GM19239 (cell line): ENCODE measurements around the gene SLC32A1.

Experiments used
- DNase-seq: peaks from one replicate; pipeline ENCODE4 v3.0.0; 2011; ENCODE audit warnings: low spot score; ENCODE audit not compliant: insufficient read length
- FAIRE-seq: peaks from 2 replicates; lab custom pipeline; 2011; peaks lifted over from hg19 to GRCh38; lab: Jason Lieb, UNC

SLC32A1 gene

GRCh38 chr20:38724626-38725147 lies 401 bp downstream of the SLC32A1 start:
- FAIRE-seq (no peak), DNase-seq (no peak)

GRCh38 chr20:38725148-38725901 lies 1.0 kb downstream of the SLC32A1 start:
- DNase-seq: peak; percentile 44
- no peak for FAIRE-seq

DNA sequence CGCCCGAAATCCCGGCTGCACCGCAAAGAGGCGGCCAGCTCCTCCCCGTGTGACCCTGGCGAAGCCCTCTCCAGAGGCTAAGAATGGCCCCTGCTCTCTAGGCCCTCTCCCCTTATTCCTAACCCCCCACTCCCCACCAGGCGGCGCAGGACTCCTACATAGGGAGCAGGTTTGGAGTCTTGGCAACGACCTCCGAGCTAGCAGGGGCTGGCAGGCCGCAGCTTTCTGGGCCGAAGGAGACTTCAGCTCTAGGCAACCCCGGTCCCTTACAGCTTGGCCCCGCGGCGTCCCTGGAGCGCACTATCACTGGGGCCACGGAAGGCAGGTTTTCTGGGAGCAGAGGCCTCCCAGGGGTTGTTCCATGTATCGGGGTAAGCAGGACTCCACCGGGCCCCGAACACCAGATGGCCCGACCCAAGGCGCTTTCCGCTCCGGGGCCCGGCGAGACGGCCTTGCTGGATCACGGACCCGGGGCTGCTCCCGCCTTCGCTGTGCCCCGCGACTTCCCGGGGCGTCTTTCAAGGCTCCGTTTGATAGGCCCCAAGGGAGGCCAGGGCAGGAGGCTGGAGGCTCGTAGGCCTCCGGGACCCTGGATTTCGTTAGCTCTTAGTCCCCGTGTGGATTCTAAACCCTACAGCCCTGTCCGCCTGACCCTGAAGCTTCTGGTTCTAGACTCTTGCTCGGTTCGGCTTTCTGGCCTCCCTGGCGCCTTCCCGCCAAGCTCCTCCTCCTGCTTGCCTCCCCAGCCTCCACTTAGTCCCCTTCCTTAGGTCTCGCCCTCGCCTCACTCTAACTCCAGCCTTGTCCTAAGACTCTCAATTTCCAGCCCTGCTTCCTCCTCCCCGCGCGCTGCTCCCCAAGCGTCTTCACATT lies 1.9 kb downstream of the SLC32A1 start:
- DNase-seq (peak; percentile 71), FAIRE-seq (no peak)

GRCh38 chr20:38726804-38727606 lies 2.7 kb downstream of the SLC32A1 start:
- FAIRE-seq (no peak), DNase-seq (peak; percentile 40)

- no peak for DNase-seq
- no peak for FAIRE-seq
Measured at GRCh38 chr20:38727607-38728190, 3.4 kb downstream of the SLC32A1 start.

- DNase-seq: no peak
- no peak for FAIRE-seq
Measured at GRCh38 chr20:38728191-38728781, 4.0 kb downstream of the SLC32A1 start.

DNA sequence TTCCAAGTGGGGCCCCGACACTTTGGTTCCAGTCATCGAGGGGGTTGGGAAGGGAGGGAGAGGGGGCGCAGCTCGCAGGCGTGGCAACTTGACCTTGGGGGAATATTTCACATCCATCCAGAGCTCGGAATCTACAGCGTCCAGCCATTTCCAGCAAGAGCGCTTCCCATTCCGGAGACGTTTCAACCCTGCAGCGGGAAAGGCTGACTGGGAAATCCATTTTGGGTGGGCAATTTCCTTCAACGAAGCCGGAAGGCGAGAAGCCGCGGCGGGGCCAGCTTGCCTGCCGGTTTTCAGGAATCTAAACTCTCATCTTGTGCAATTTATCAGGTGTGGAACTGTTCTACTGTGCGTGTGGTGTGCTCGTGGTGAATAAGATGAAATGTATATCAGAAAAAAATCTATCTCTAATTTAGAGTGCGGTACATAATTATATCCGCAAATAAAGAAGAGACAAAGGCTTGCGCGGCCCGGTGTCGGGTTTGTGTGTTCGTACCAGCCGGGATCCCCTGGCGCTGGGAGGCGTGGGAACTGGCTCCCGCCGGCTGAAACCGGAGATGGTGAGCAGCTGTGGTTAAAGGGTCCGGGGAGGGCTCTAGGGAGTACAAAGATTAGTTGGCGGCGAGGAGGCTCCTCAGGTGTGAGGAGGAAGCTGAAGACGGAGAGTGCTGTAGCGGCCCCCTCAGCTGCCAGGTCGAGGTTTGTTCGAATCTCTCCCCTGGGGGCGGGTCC lies 4.8 kb downstream of the SLC32A1 start:
- peak; percentile 28 for DNase-seq
- FAIRE-seq: no peak

- FAIRE-seq: no peak
- no peak for DNase-seq
Measured at GRCh38 chr20:38729767-38730166, 5.5 kb downstream of the SLC32A1 start.

GRCh38 chr20:38730167-38730988 lies 6.1 kb downstream of the SLC32A1 start:
- FAIRE-seq (no peak), DNase-seq (no peak)

- DNase-seq: peak; percentile 68
- FAIRE-seq: peak; percentile 70
Measured at GRCh38 chr20:38730989-38731737, 6.9 kb downstream of the SLC32A1 start.

DNA sequence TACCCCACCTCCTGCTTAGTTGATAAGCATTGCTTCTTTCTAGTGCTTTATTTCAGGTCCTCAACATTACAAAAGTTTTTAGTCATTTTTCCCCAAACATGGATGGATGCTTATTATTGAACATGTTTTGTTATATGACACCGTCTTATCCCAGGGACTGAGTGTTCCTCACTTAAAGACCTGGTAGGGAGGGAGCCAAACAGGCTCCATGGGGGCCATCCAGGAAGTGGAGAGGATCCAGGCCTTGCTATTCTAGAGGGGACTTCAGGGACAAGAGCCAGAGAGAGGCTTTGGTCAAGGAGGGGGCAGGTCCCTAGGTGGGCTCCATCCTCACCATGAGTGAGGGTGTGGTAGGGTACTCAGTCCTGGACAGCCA lies 7.4 kb downstream of the SLC32A1 start:
- DNase-seq (no peak), FAIRE-seq (no peak)

- FAIRE-seq (no peak), DNase-seq (no peak)
Measured at GRCh38 chr20:38732981-38733380, 8.7 kb downstream of the SLC32A1 start.

DNA sequence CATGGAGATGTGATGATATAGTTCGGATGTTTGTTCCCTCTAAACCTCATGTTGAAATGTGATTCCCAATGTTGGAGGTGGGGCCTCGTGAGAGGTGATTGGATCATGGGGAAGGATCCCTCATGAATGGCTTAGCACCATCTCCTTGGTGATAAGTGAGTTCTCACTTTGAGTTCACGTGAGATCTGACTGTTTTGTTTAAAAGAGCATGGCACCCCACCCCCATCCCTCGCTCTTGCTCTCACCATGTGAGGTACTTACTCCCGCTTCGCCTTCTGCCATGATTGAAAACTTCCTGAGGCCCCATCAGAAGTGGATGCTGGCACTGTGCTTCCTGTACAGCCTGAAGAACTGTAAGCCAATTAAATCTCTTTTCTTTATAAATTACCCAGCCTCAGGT lies 10.9 kb downstream of the SLC32A1 start:
- no peak for FAIRE-seq
- no peak for DNase-seq

DNA sequence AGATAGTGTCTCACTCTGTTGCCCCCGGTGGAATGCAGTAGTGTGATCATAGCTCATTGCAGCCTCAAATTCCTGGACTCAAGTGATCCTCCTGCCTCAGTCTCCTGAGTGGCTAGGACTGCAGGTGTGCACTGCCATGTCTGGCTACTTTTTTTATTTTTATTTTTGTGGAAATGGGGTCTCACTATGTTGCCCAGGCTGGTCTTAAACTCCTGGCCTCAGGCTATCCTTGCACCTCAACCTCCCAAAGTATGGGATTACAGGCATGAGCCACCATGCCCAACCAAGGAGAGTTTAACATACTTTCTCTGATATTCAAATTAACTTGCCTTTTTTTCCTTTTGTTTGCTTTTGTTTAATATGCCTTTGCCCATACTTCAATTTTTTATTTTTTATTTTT lies 13.6 kb downstream of the SLC32A1 start:
- DNase-seq (no peak), FAIRE-seq (no peak)

DNA sequence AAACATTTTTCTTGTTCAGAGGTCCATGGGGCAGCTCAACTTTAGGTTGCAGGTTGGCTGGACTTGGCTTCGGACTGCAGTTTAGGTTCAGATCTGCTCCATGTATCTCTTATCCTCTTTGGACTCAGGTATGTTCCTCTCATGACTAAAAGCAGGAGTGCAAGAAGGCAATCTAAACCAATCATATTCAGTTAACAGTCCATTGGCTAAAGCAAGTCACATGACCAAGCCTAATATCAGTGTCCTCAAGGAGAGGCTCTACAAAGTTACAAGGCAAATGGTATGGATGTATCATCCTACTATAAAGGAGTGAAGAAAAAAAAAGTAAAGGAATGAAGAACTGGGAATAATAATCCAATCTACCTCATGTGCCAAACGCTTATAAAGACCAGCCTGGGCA lies 21.5 kb downstream of the SLC32A1 start:
- FAIRE-seq (no peak), DNase-seq (no peak)

GRCh38 chr20:38747495-38748096 lies 23.3 kb downstream of the SLC32A1 start:
- FAIRE-seq (no peak), DNase-seq (no peak)
